GM12878 (cell line): Measurements from ENCODE around the gene CAMK4. TPM values are rescaled to one million over a fixed set of nuclear protein-coding genes. Genes with fewer than 3 reads are reported as not detected.

Experiments
- ATF2 ChIP-seq: IDR thresholded peaks from 2 replicates; pipeline ENCODE4 v1.6.1; 2012; ENCODE audit warnings: low read length, inconsistent platforms
- E2F8 ChIP-seq: fragments of 450-650 bp; IDR thresholded peaks from 2 replicates; pipeline ENCODE4 v1.6.1; 2018; ENCODE audit warnings: mild to moderate bottlenecking, low read depth, moderate library complexity; ENCODE audit not compliant: partially characterized antibody
- HDGF ChIP-seq: fragments of 450-650 bp; IDR thresholded peaks from 2 replicates; pipeline ENCODE4 v1.6.1; 2016; ENCODE audit warnings: antibody characterized with exemption
- JUNB ChIP-seq: IDR thresholded peaks from 2 replicates; pipeline ENCODE4 v1.6.1; 2016; ENCODE audit warnings: antibody characterized with exemption, mild to moderate bottlenecking
- MYC ChIP-seq: IDR thresholded peaks from 2 replicates; pipeline ENCODE4 v1.6.1; 2011; ENCODE audit warnings: mild to moderate bottlenecking, low read length, moderate library complexity, inconsistent platforms; ENCODE audit not compliant: insufficient read depth, insufficient replicate concordance, insufficient read length, severe bottlenecking
- RUNX3 ChIP-seq: IDR thresholded peaks from 2 replicates; pipeline ENCODE4 v1.6.1; 2012; ENCODE audit warnings: low read length, inconsistent platforms
- SMAD5 ChIP-seq: IDR thresholded peaks from 2 replicates; pipeline ENCODE4 v1.6.1; 2016; ENCODE audit warnings: antibody characterized with exemption, low read depth
- SREBF2 ChIP-seq: IDR thresholded peaks from 2 replicates; pipeline ENCODE4 v1.6.1; 2012; ENCODE audit warnings: mild to moderate bottlenecking, low read length
- ZBTB4 ChIP-seq: fragments of 450-650 bp; formaldehyde crosslinking; IDR thresholded peaks from 2 replicates; pipeline ENCODE4 v1.4.0; 2022; ENCODE audit warnings: mild to moderate bottlenecking, moderate library complexity
- polyA plus RNA-seq, 11 experiments: library from polyadenylated mRNA; depleted of rRNA in 4 of 11; unstranded in 6 of 11; stranded (reverse) in 5 of 11; fragments of >200 nt; fragmentation: Nextera tagmentation in 4 of 11; fragmentation: Illumina TruSeq in 1 of 11; extraction: Ambion mirVana in 4 of 11; extraction: Trizol in 1 of 11; gene quantifications; 1 replicate in 1 of 11; 2 replicates in 10 of 11; pipeline versions ENCODE4 v1.2.1 to v1.2.3, GENCODE V29; 2011 to 2016; ENCODE audit warnings: inconsistent platforms in 2 of 11, missing spikeins in 2 of 11, low read depth in 1 of 11
- total RNA-seq, 4 experiments: library from RNA; depleted of rRNA in 3 of 4; stranded (reverse); fragments of >200 nt in 3 of 4; fragmentation: Illumina TruSeq in 1 of 4; extraction: Trizol in 1 of 4; gene quantifications; 2 replicates each; pipeline versions ENCODE4 v1.2.1 to v1.2.3, GENCODE V29; 2013 to 2021

CAMK4 gene
- total and polyA plus RNA-seq, 10 of the 15 experiments (the other 5 are each of a cell fraction or from before 2014, with no cell fraction given): 13.3 to 51.9 (median 35.3) TPM

GRCh38 chr5:111223787-111224560, at the start of gene CAMK4 (continued):
- TF ChIP-seq SMAD5 (peak; percentile 49; the same call in 1 of the 2 replicates), JUNB (no peak), E2F8 (no peak), MYC (no peak), ATF2 (no peak), ZBTB4 (CRISPR knock-in tag) (no peak), HDGF (peak; percentile 28; the same call in 1 of the 2 replicates), RUNX3 (peak; percentile 42), SREBF2 (no peak)
